Heart left ventricle (tissue), 16 donors: ENCODE results near the gene PI4KA. TPM values are rescaled to one million over a fixed set of nuclear protein-coding genes. Genes with fewer than 3 reads are reported as not detected.

Source experiments
- ATAC-seq, 4 donors: fragments of 200-7000 bp; cut with Tn5 transposase; one replicate each; pipeline ENCODE4 v1.9.1; 2020 to 2022; ENCODE audit warnings: moderate library complexity in 4 of 4, mild to moderate bottlenecking in 3 of 4, moderate number of reproducible peaks in 1 of 4
- DNase-seq, 5 donors: peaks; one replicate each; pipeline ENCODE4 v3.0.0-alpha.2; 2020
- H3K27ac ChIP-seq, 12 donors: fragments of 200-600 bp; sonication (generic) in 4 of 12; one replicate each; pipeline versions ENCODE4 v1.5.0 to v1.8.0; 2016 to 2022; ENCODE audit warnings: mild to moderate bottlenecking in 2 of 12
- H3K27me3 ChIP-seq, 9 donors: fragments of 200-600 bp; sonication (generic) in 2 of 9; one replicate each; pipeline versions ENCODE4 v1.5.1 to v1.8.0; 2016 to 2022; ENCODE audit warnings: mild to moderate bottlenecking in 3 of 9
- H3K36me3 ChIP-seq, 9 donors: fragments of 200-600 bp; sonication (generic) in 2 of 9; one replicate each; pipeline versions ENCODE4 v1.5.0 to v1.8.0; 2018 to 2022; ENCODE audit warnings: mild to moderate bottlenecking in 2 of 9
- H3K4me1 ChIP-seq, 12 donors: fragments of 200-600 bp; sonication (generic) in 4 of 12; one replicate each; pipeline versions ENCODE4 v1.5.0 to v1.8.0; 2016 to 2022; ENCODE audit warnings: mild to moderate bottlenecking in 3 of 12
- H3K4me3 ChIP-seq, 12 donors: fragments of 200-600 bp; sonication (generic) in 4 of 12; one replicate each; pipeline versions ENCODE4 v1.5.0 to v1.8.0; 2017 to 2022; ENCODE audit warnings: mild to moderate bottlenecking in 9 of 12, moderate library complexity in 4 of 12
- H3K9me3 ChIP-seq, 12 donors: fragments of 200-600 bp; sonication (generic) in 4 of 12; one replicate each; pipeline versions ENCODE4 v1.5.0 to v1.8.0; 2016 to 2022; ENCODE audit warnings: mild to moderate bottlenecking in 1 of 12
- POLR2A ChIP-seq, 2 donors: fragments of 450-650 bp; IDR thresholded peaks; one replicate each; pipeline ENCODE4 v1.6.1; 2017; ENCODE audit warnings: antibody characterized with exemption in 2 of 2, mild to moderate bottlenecking in 2 of 2, moderate library complexity in 2 of 2
- WGBS, 4 donors: extraction: QIAGEN DNeasy Blood & Tissue Kit in 2 of 4; methylation state at CpG; one replicate each; pipeline versions ENCODE4 v1.1.5 to v1.1.7; 2013 to 2018; 5-methylcytosine and 5-hydroxymethylcytosine counted together
- intact Hi-C, 10 donors: fragments of 100-400 bp; cut with DNase I; formaldehyde crosslinking; loops; one replicate each; pipeline versions ENCODE4 v1.11.1 to v1.14.2; 2022
- polyA plus RNA-seq, 2 donors: library from polyadenylated mRNA; stranded (reverse); fragments of 200-250 nt; gene quantifications; one replicate each; pipeline ENCODE4 v1.2.3, GENCODE V29; 2013
- total RNA-seq, 9 donors: library from RNA; depleted of rRNA in 2 of 9; stranded (reverse); fragments of >200 nt in 2 of 9; fragmentation: NEBNext Ultra II Directional in 3 of 9; extraction: Animal tissue kit (Norgen Biotek cat#: 25700) in 3 of 9; gene quantifications; one replicate each; pipeline versions ENCODE4 v1.1.0 to v1.2.4, GENCODE V29; 2016 to 2023
- TF ChIP-seq, protein P1 (sequence below), 12 donors: fragments of 200-600 bp; sonication (generic) in 4 of 12; IDR thresholded peaks; one replicate each; pipeline versions ENCODE4 v1.5.0 to v1.8.0; 2018 to 2022; ENCODE audit warnings: antibody characterized with exemption in 12 of 12, mild to moderate bottlenecking in 5 of 12
- donor health status: ischemic (EF 13 %, LVEDD 7.1; RV severe dilation, severe dysfunction).
- donor health status: healthy with polysubstance abuse.
- donor health status: DM: no; HTN: yes; CAD: no.
- donor health status: DM: no; HTN: no; CAD: no.
- donor health status: ischemic (EF 25% LVEDD 6.9; RV normal size, moderate dysfunction).
- donor health status: ischemic (EF 25% LVEDD 5.7; RV mildly dilated, moderate dysfunction).
- donor health status: healthy.
- donor health status: DM: yes; HTN: yes; CAD: no.
- donor health status: ischemic (EF 35%, LVEDD 5.7; RV mildly dilated, moderate dysfunction).
- donor health status: nonischemic (EF 11% LVEDD 7.7; RV severe dilation, severe dysfunction).
- donor health status: DM: yes; HTN: yes; CAD: no.
- donor health status: PGD.
- donor health status: ischemic (EF 29% LVEDD 5.4; RV normal size, mild dysfunction).
- donor health status: nonischemic (EF 23%, LVEDD 6.1; RV moderate dilation, normal function).

The PI4KA gene
- total and polyA plus RNA-seq, 11 donors = 20.6 to 66.4 (median 46.9) TPM

DNA sequence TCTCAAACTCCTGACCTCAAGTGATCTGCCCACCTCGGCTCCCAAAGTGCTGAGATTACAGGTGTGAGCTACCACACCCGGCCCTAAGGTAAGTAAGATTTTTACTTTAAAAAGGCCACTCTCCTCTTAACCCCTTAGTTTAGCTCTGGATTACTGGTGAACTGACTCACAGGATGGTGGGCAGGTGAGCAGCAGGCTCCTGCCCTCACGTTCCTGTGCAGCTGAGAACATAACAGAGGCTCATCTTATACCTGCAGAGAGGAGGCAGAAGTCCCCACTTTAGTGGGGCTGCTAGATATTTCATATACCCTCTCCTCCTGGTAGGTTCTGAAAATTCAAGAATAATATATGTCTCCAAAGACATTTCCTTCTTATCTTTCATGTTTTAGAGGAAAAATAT lies 101.8 kb downstream of the PI4KA start:
- H3K27ac ChIP-seq = no peak overlapping the region
- intact Hi-C loops = no loop called here
- no peaks in the 10 kb centered on the region for H3K27me3 ChIP-seq
- H3K4me3 ChIP-seq = no peak overlapping the region
- no peaks in the 10 kb centered on the region for H3K4me1 ChIP-seq
- no peak for ATAC-seq
- WGBS, 4 donors = 96 to 100% (median 96%) methylated on average over 3 of the region's 3 CpGs
- peaks cover 0 to 81% (median 68%) of the 10 kb centered on the region in 9 donors for H3K36me3 ChIP-seq
- no peak for DNase-seq
- TF ChIP-seq POLR2A (IDR thresholded peaks at IDR 0.05) = no peak
- TF ChIP-seq, protein P1, sequence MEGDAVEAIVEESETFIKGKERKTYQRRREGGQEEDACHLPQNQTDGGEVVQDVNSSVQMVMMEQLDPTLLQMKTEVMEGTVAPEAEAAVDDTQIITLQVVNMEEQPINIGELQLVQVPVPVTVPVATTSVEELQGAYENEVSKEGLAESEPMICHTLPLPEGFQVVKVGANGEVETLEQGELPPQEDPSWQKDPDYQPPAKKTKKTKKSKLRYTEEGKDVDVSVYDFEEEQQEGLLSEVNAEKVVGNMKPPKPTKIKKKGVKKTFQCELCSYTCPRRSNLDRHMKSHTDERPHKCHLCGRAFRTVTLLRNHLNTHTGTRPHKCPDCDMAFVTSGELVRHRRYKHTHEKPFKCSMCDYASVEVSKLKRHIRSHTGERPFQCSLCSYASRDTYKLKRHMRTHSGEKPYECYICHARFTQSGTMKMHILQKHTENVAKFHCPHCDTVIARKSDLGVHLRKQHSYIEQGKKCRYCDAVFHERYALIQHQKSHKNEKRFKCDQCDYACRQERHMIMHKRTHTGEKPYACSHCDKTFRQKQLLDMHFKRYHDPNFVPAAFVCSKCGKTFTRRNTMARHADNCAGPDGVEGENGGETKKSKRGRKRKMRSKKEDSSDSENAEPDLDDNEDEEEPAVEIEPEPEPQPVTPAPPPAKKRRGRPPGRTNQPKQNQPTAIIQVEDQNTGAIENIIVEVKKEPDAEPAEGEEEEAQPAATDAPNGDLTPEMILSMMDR (IDR thresholded peaks at IDR 0.05) = no peak
- no peaks in the 10 kb centered on the region for H3K9me3 ChIP-seq

GRCh38 chr22:20752873-20753272 lies 105.7 kb downstream of the PI4KA start:
- TF ChIP-seq, protein P1 (IDR thresholded peaks at IDR 0.05) = no peak
- TF ChIP-seq POLR2A (IDR thresholded peaks at IDR 0.05) = no peak
- intact Hi-C loops = no loop called here
- peaks cover 0 to 81% (median 70%) of the 10 kb centered on the region in 9 donors for H3K36me3 ChIP-seq
- H3K27me3 ChIP-seq = no peaks in the 10 kb centered on the region
- 91 to 97% (median 93%) methylated on average over 10 of the region's 10 CpGs for WGBS, 4 donors
- DNase-seq (no peak), ATAC-seq (no peak)
- no peak overlapping the region for H3K4me3 ChIP-seq
- H3K9me3 ChIP-seq = no peaks in the 10 kb centered on the region
- peaks cover 0 to 27% (median 9%) of the 10 kb centered on the region in 12 donors for H3K4me1 ChIP-seq
- H3K27ac ChIP-seq = no peak overlapping the region

GRCh38 chr22:20752104-20752741 lies 106.4 kb downstream of the PI4KA start:
- H3K9me3 ChIP-seq = no peaks in the 10 kb centered on the region
- H3K4me3 ChIP-seq = no peak overlapping the region
- H3K27me3 ChIP-seq = no peaks in the 10 kb centered on the region
- peaks cover 0 to 81% (median 70%) of the 10 kb centered on the region in 9 donors for H3K36me3 ChIP-seq
- peaks cover 0 to 27% (median 9%) of the 10 kb centered on the region in 12 donors for H3K4me1 ChIP-seq
- ATAC-seq (no peak), DNase-seq (no peak)
- H3K27ac ChIP-seq = no peak overlapping the region
- TF ChIP-seq, protein P1 (IDR thresholded peaks at IDR 0.05) = no peak
- no peak for TF ChIP-seq POLR2A (IDR thresholded peaks at IDR 0.05)
- intact Hi-C loops = no loop called here
- WGBS, 4 donors = 96 to 100% (median 97%) methylated on average over 2 to 7 of the region's 7 CpGs

DNA sequence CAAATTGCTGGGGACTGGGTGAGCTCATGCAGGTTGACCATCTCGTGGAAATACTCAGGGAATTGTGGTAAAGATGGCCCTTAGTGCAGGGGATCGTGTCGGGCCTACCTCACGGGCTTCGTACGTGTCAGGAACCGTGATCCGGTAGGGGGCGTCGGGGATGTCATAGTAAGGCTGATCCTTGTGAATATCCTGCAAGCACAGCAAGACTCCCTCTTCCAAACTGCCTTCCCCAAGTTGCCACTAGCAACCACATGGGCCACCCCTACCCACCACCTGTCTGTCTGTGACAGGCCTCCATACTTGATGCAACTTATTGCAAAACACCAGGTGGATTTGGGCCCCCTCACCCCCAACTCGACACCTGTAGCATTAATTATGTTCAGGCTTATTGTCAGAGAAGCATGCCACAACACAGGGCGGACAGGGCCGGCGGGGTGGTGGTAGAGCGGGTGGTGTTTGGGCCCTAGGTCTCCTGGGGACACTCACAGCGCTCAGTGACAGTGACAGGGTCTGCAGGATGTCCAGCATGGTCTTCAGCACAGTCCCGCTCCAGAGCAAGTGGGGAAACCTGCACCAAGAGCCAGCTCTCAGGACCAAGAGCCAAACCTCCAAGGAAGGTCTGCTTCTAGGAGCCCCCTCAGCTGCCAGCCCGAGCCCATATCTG lies 107.3 kb downstream of the PI4KA start:
- H3K27ac ChIP-seq = no peak overlapping the region
- intact Hi-C loops = no loop called here
- peaks cover 0 to 27% (median 9%) of the 10 kb centered on the region in 12 donors for H3K4me1 ChIP-seq
- H3K4me3 ChIP-seq = no peak overlapping the region
- no peaks in the 10 kb centered on the region for H3K27me3 ChIP-seq
- no peaks in the 10 kb centered on the region for H3K9me3 ChIP-seq
- H3K36me3 ChIP-seq = peaks cover 0 to 86% (median 72%) of the 10 kb centered on the region in 9 donors
- no peak for TF ChIP-seq POLR2A (IDR thresholded peaks at IDR 0.05)
- TF ChIP-seq, protein P1 (IDR thresholded peaks at IDR 0.05) = no peak
- 93 to 96% (median 96%) methylated on average over 13 to 18 of the region's 18 CpGs for WGBS, 4 donors
- DNase-seq = no peak
- ATAC-seq = no peak
